A549 (cell line): Measurements from ENCODE around the gene ADI1.

Experiments used
- EP300 ChIP-seq, 2 experiments: fragments of >200 bp; sonication (Bioruptor Twin); formaldehyde crosslinking; IDR thresholded peaks; 2 replicates in 1 of 2; 3 replicates in 1 of 2; pipeline ENCODE4 v1.6.1; 2016 to 2017
- NFE2L2 ChIP-seq: fragments of 150-350 bp; conservative IDR thresholded peaks from 2 replicates; pipeline ENCODE4 v1.6.1; 2014; ENCODE audit warnings: low read length
- POLR2AphosphoS2 ChIP-seq: conservative IDR thresholded peaks from 2 replicates; pipeline ENCODE4 v1.6.1; 2012; ENCODE audit warnings: low read length, improper control_type of control experiment, inconsistent platforms
- RAD21 ChIP-seq, 2 experiments: fragments of >200 bp in 1 of 2; sonication (Bioruptor Twin) in 1 of 2; formaldehyde crosslinking in 1 of 2; IDR thresholded peaks in 1 of 2; conservative IDR thresholded peaks in 1 of 2; 2 replicates in 1 of 2; 3 replicates in 1 of 2; pipeline ENCODE4 v1.6.1; 2012 to 2018; ENCODE audit warnings: inconsistent platforms in 1 of 2
- SMC3 ChIP-seq: fragments of >200 bp; sonication (Bioruptor Twin); formaldehyde crosslinking; IDR thresholded peaks from 3 replicates; pipeline ENCODE4 v1.6.1; 2018; ENCODE audit warnings: inconsistent platforms
- SREBF2 ChIP-seq: fragments of 450-650 bp; IDR thresholded peaks from 2 replicates; pipeline ENCODE4 v1.6.1; 2014; ENCODE audit warnings: mild to moderate bottlenecking, moderate library complexity
- TFCP2L1 ChIP-seq: fragments of 250-450 bp; sonication (Bioruptor Pico); IDR thresholded peaks from 2 replicates; pipeline ENCODE4 v1.5.0; 2021; ENCODE audit warnings: mild to moderate bottlenecking
- TP53 ChIP-seq: fragments of 250-450 bp; sonication (Bioruptor Pico); IDR thresholded peaks from 2 replicates; pipeline ENCODE4 v1.5.0; 2021; ENCODE audit warnings: mild to moderate bottlenecking, moderate library complexity
- TF ChIP-seq, protein P1 (sequence below): fragments of 150-350 bp; IDR thresholded peaks from 2 replicates; pipeline ENCODE4 v1.6.1; 2014; ENCODE audit warnings: low read depth, mild to moderate bottlenecking, low read length
- TF ChIP-seq, protein P2 (sequence below): IDR thresholded peaks from 2 replicates; pipeline ENCODE4 v1.6.1; 2012
- TF ChIP-seq, protein P3 (sequence below): IDR thresholded peaks from 2 replicates; pipeline ENCODE4 v1.6.1; 2012

- TF ChIP-seq SMC3 (no peak), POLR2AphosphoS2 (no peak), TFCP2L1 (no peak), SREBF2 (no peak), TP53 (CRISPR knock-in tag) (no peak), EP300 (IDR thresholded peaks at IDR 0.05) (no peak), RAD21 (conservative IDR thresholded peaks at IDR 0.05 in 1 of 2, IDR thresholded peaks at IDR 0.05 in 1 of 2) (no peak), NFE2L2 (no peak)
- TF ChIP-seq, protein P1, sequence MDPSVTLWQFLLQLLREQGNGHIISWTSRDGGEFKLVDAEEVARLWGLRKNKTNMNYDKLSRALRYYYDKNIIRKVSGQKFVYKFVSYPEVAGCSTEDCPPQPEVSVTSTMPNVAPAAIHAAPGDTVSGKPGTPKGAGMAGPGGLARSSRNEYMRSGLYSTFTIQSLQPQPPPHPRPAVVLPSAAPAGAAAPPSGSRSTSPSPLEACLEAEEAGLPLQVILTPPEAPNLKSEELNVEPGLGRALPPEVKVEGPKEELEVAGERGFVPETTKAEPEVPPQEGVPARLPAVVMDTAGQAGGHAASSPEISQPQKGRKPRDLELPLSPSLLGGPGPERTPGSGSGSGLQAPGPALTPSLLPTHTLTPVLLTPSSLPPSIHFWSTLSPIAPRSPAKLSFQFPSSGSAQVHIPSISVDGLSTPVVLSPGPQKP = no peak
- TF ChIP-seq, protein P2, sequence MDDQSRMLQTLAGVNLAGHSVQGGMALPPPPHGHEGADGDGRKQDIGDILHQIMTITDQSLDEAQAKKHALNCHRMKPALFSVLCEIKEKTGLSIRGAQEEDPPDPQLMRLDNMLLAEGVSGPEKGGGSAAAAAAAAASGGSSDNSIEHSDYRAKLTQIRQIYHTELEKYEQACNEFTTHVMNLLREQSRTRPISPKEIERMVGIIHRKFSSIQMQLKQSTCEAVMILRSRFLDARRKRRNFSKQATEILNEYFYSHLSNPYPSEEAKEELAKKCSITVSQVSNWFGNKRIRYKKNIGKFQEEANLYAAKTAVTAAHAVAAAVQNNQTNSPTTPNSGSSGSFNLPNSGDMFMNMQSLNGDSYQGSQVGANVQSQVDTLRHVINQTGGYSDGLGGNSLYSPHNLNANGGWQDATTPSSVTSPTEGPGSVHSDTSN = no peak
- TF ChIP-seq, protein P3, sequence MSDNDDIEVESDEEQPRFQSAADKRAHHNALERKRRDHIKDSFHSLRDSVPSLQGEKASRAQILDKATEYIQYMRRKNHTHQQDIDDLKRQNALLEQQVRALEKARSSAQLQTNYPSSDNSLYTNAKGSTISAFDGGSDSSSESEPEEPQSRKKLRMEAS = no peak
Measured at GRCh38 chr2:3498783-3499394, 20.4 kb downstream of the ADI1 start.
